Gastroesophageal sphincter (tissue), 3 donors: ENCODE data around the gene CCDC7.

Experiments
- EP300 ChIP-seq: sonication (generic); formaldehyde crosslinking; IDR thresholded peaks from one replicate; pipeline ENCODE4 v1.6.1; 2017; ENCODE audit warnings: antibody characterized with exemption, mild to moderate bottlenecking
- POLR2A ChIP-seq, 2 donors: fragments of 450-650 bp; IDR thresholded peaks; one replicate each; pipeline ENCODE4 v1.6.1; 2017; ENCODE audit warnings: antibody characterized with exemption in 2 of 2, mild to moderate bottlenecking in 2 of 2, moderate library complexity in 1 of 2
- POLR2AphosphoS5 ChIP-seq: sonication (generic); formaldehyde crosslinking; IDR thresholded peaks from one replicate; pipeline ENCODE4 v1.6.1; 2017; ENCODE audit warnings: antibody characterized with exemption
- TF ChIP-seq, protein P1 (sequence below), 4 experiments: fragments of 200-600 bp in 2 of 4; fragments of 450-650 bp in 2 of 4; sonication (generic) in 1 of 4; IDR thresholded peaks; one replicate each; pipeline ENCODE4 v1.5.1; 2017 to 2019; ENCODE audit warnings: antibody characterized with exemption in 4 of 4, mild to moderate bottlenecking in 2 of 4, moderate library complexity in 2 of 4

DNA sequence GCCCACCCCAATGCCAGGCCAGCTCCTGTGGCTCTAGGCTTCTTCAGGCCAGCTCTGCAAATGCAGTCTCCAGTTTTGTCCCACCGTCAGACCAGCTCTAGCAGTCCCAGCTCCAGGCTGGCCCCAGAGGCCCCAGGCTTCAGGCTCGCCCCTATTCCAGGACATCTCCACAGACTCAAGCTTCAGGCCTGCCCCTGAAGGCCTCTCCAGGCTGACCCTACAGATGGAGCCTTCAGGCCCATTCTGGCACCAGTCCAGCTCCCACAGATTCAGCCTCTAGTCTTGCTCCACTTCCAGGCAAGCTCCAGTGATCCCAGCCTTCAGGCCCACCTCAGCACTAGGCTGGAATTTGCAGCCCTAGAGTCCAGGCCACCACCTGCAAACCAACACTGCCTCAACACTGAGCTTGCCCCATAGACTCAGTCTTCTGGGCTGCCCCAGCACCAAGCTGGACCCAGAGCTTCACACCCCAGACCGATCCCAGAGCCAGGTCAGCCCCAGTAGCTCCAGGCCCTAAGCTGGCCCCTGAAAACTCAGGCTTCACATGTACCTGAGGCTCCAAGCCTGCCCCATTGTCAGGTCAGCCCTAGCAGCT lies 341.8 kb downstream of the CCDC7 start:
- TF ChIP-seq, protein P1, sequence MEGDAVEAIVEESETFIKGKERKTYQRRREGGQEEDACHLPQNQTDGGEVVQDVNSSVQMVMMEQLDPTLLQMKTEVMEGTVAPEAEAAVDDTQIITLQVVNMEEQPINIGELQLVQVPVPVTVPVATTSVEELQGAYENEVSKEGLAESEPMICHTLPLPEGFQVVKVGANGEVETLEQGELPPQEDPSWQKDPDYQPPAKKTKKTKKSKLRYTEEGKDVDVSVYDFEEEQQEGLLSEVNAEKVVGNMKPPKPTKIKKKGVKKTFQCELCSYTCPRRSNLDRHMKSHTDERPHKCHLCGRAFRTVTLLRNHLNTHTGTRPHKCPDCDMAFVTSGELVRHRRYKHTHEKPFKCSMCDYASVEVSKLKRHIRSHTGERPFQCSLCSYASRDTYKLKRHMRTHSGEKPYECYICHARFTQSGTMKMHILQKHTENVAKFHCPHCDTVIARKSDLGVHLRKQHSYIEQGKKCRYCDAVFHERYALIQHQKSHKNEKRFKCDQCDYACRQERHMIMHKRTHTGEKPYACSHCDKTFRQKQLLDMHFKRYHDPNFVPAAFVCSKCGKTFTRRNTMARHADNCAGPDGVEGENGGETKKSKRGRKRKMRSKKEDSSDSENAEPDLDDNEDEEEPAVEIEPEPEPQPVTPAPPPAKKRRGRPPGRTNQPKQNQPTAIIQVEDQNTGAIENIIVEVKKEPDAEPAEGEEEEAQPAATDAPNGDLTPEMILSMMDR (IDR thresholded peaks at IDR 0.05), result no peak
- TF ChIP-seq POLR2AphosphoS5 (no peak), POLR2A (IDR thresholded peaks at IDR 0.05) (no peak), EP300 (no peak)
